Stimulated activated CD8-positive, alpha-beta memory T cell treated with anti-CD3 and anti-CD28 coated beads, Interleukin-4, amount 100 ng/mL, for 24 hours (primary cell): Measurements from ENCODE around the gene ELMO3.

Experiments
- DNase-seq: peaks from one replicate; pipeline ENCODE4 v3.0.0-alpha.2; 2020; ENCODE audit warnings: low read depth

ELMO3 gene, protein sequence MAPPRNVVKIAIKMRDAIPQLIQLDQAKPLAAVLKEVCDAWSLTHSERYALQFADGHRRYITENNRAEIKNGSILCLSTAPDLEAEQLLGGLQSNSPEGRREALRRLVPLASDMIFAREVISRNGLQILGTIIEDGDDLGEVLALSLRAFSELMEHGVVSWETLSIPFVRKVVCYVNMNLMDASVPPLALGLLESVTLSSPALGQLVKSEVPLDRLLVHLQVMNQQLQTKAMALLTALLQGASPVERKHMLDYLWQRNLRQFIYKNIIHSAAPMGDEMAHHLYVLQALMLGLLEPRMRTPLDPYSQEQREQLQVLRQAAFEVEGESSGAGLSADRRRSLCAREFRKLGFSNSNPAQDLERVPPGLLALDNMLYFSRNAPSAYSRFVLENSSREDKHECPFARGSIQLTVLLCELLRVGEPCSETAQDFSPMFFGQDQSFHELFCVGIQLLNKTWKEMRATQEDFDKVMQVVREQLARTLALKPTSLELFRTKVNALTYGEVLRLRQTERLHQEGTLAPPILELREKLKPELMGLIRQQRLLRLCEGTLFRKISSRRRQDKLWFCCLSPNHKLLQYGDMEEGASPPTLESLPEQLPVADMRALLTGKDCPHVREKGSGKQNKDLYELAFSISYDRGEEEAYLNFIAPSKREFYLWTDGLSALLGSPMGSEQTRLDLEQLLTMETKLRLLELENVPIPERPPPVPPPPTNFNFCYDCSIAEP

DNA sequence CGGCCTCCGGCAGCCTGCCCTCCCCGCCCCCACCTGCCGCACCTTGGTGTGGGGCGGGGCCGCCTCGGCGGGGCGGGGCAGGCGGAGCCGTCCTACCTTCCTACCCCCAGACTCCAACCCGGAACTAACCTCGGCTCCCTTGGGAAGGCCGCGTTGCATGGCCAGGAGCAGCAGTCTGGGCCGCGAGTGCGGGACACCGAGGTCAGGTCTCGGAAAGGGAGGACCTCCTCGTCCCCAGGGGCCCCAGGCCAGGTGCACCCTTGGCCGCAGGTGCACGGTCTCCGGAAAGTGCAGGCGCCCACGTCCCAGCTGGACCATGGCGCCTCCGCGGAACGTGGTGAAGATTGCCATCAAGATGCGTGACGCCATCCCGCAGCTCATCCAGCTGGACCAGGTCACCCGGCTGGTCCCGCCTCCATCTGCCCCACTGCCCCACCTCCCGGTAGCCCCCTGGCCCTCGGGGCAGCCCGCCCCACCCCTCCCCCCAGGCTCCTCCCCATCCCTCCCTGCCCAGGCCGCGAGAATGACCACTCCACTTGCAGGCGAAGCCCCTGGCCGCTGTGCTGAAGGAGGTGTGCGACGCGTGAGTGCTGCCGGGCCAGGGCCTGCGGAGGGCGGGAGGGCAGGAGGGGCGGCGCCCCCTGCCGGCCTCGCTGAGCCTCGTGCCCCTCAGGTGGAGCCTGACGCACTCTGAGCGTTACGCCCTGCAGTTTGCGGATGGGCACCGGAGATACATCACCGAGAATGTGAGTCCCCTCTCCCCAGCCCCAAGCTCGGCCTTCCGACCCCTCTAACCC is at the start of gene ELMO3:
Gene ELMO3 (plus strand): TSS at position 121 of the 797 bp plus-strand sequence. CDS start 196 bp downstream, at position 317.
- no peak for DNase-seq

GRCh38 chr16:67149276-67150046 is 49.5 kb upstream of the ELMO3 start:
- DNase-seq, result no peak

GRCh38 chr16:67150047-67150832 is 48.7 kb upstream of the ELMO3 start:
- DNase-seq, result no peak

GRCh38 chr16:67150833-67151396 is 48.0 kb upstream of the ELMO3 start, which contains the start of gene B3GNT9:
Gene B3GNT9, minus strand, starts transcription at chr16:67150998. Its CDS starts 513 bp downstream, at chr16:67150485.
- no peak for DNase-seq

- DNase-seq, result no peak
Observed at GRCh38 chr16:67151431-67152097, 47.4 kb upstream of the ELMO3 start.

DNA sequence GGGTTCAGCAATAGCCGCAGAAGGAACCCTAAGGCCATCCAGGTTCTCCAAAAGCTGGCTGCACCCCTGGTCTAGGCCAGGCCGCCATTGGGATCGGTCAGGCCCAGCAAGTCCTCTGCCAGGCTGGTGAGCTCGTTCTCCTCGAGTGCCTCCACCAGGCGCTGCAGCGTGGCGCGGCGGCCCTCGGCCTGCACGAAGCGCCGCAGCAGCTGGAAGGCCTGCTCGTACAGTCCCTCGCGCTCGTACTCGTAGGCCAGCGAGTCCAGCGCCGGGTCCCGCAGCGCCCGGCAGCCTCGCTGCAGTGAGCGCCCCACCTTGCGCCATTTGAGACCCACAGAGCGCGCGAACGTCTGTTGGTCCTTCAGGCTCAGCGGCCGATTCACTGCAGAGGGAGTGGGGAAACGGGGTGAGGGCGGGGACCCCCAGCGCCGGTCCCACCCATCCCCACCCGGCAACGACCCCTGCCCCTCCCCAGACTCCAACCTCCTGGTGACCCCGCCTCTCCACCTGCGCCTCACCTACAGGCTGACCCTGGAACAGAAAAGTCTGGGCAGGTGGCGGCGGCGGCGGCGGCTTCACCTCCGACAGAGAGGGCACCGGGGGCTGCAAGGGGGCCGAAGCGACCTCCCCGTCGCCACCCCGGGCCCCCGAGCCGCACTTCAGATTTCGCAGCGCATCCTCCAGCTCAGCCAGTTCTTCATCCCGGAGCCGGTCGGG is 44.2 kb upstream of the ELMO3 start:
- DNase-seq, result no peak

DNA sequence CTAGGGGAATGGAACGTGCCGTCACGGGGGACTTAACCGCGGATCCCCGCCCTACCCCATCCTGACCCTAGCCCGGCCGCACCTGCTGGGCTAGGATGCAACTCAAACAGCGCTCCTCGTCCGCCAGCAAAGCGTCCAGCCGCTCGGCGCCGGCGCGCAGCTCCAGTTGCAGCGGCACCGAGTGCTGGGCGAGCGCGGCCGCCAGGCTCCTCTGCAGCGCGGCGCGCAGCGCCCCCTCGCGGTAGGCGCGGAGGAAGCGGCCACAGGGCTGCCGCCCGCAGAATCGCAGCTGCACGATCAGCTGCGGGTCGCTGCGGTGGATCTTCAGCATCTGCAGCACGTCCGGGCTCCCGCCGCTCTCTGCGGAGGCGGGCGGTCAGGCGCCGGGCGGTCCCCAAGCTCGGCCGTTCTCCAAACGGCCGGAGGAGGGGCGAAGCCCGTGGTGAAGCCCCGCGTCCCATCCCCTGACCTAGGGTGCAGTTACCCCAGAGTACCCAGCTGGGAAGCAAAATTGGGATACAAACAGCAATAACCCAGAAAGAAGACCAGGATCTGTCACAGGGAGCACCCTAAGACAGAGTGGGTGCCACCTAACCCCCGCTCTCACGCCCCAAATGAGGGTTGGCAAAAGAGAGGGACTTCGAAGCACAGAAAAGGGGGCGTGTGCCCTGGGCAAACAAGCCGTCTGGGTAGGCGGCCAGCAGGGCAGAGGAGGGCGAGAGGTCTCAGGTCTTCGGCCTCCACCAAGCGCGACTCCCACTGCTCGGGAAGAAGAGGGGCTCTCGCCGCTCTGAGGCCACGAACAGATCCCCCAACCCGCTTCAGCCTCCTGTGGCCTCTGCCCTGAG is 43.4 kb upstream of the ELMO3 start:
- peak; percentile 68 for DNase-seq

DNA sequence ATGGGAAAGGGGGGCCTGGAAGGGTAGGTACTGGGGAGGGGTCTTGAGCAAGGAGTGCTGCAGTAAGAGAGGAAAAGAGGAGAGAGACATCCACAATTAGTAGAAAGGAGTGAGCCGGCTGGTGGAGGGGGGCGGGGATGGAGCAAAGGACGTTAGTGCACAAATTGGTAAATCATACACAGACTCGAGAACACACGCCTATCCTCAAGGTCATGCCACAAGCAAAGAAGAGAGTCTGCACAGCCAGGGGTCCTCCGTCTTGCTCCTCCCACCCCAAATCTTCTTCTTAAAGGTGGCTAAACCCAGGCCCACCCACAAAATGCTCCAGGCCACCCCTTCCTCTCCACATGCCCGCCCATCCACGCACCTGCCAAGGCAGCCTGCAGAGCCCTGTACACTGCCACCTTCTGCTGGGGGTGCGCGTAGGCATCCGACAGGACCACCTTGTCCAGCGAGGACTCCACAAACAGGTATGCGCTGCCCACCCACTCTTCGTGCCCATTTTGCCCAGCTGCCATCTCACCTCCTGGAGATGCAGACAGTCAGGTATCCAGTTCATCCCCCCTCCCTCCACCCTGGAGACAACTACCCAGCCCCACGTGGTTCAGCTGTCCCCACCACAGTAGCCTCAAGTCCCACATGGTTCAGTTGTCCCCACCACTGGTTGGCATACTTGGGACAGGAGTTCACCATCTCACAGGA is 42.6 kb upstream of the ELMO3 start:
- no peak for DNase-seq

DNA sequence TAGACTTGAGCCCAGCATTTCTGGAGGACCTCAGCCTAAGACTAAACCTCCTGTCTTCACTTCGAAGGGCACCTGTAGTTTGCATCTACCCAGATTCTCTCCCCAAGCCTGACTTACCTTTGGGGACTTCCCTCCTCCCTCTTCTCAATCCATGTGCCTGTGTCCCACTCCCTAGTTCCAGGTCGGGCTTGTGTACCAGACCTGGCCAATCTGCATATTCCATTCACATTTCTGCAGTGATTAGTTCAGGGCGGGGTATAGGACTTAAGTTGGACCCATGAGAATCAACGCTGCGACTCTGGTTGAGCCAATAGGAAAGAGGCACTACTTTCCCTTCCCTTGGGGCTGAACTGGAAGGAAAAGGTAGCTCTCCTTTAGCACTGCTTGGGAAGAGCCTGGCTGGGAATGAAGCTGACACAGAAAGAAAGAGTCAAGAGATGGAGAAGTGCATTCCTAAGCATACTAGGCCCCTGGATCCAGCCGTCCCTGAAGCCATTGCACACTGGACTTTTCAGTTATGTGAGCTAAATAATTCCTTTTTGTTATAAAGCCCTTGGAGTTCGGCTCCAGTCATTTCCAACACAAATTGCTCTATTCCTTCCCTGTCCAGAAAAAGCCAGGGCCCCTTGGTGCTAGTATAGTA is 41.7 kb upstream of the ELMO3 start:
- no peak for DNase-seq

DNA sequence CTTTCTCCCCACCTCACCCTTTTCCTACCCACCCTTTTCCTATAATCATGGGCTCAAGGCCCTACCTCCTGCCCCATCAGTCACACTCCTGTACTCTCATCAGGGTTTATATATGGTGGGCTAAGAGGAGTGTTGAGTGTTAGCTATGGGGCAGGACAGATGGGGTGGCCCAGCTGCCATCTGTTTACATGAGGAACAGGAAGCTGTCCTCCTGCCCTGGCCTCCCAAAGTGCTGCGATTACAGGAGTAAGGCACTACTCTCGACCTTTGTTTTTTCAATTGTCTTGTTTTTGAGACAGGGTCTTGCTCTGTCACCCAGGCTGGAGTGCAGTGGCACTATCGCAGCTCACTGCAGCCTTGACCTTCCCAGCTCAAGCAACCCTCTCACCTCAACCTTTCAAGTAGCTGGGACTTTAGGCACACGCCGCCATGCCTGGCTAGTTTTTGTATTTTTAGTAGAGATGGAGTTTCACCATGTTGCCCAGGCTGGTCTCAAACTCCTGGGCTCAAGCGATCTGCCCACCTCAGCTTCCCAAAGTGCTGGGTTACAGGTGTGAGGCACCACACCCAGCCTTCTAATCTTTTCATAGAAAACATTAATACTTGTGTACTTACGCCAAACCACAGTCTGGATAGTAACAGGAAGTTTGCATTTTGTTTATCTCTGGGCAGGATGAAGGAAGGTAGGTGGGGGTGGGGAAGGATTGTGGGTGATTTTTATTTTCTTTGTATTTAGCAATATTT is 40.9 kb upstream of the ELMO3 start:
- DNase-seq, result no peak

- peak; percentile 67 for DNase-seq
Observed at GRCh38 chr16:67158637-67159600, 40.0 kb upstream of the ELMO3 start.

- DNase-seq, result no peak
Observed at GRCh38 chr16:67161595-67162058, 37.3 kb upstream of the ELMO3 start.

- DNase-seq, result no peak
Observed at GRCh38 chr16:67162506-67163163, 36.3 kb upstream of the ELMO3 start.

DNA sequence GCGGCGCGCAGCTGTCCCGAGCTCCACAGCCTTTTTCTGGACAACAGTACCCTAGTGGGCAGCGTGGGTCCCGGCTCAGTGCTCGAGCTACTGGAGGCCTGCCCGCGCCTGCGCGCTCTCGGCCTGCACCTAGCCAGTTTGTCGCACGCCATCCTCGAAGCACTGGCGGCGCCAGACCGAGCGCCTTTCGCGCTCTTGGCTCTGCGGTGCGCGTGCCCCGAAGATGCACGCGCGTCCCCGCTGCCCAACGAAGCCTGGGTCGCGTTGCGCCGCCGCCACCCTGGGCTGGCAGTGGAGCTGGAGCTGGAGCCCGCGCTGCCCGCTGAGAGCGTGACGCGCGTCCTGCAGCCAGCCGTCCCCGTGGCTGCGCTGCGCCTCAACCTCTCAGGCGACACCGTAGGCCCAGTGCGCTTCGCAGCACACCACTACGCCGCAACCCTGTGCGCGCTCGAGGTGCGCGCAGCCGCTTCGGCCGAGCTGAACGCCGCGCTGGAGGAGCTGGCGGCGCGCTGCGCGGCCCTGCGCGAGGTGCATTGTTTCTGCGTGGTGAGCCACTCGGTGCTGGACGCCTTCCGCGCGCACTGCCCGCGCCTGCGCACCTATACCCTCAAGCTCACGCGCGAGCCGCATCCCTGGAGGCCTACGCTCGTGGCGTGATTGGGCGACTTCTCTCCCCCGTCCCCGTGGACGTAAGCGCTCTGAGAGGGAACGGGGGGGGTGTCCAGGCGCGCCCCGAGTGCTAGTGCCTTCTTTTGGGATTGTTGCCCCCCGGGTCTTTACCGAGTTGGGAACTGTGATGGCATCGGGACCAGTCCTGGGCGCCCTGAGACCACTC is 35.5 kb upstream of the ELMO3 start:
- no peak for DNase-seq
